Endothelial cell of umbilical vein (primary cell): ENCODE measurements around the gene CACNG4. TPM values are rescaled to one million over a fixed set of nuclear protein-coding genes. Genes with fewer than 3 reads are reported as not detected.

Source experiments
- BruUV-seq: library from RNA; stranded (reverse); fragments of 400-500 nt; replicated peaks from 2 replicates; lab custom pipeline; 2021; lab: Mats Ljungman, UMichigan
- CTCF ChIA-PET: fragments of 300-600, 350-600 bp; sonication (Branson Sonifier 250); formaldehyde crosslinking; loops from one replicate; lab custom pipeline; 2021; ENCODE audit warnings: antibody characterized with exemption, inconsistent platforms; lab: Charles Lee
- POLR2A ChIA-PET: fragments of 300-600, 350-600 bp; sonication (Branson Sonifier 250); formaldehyde crosslinking; loops from one replicate; lab custom pipeline; 2021; ENCODE audit warnings: antibody characterized with exemption, inconsistent platforms; lab: Charles Lee
- DNase-seq: peaks from one replicate; pipeline ENCODE4 v3.0.0-alpha.2; 2011; ENCODE audit warnings: low read depth, low spot score
- FAIRE-seq: peaks from 2 replicates; lab custom pipeline; 2011; peaks lifted over from hg19 to GRCh38; lab: Jason Lieb, UNC
- H2AFZ ChIP-seq: 2 replicates; pipeline ENCODE4 v1.6.0; 2012; ENCODE audit warnings: low read depth, low read length, control low read depth, inconsistent platforms
- H3K27ac ChIP-seq: 2 replicates; pipeline ENCODE4 v1.5.1; 2011; ENCODE audit warnings: low read depth, mild to moderate bottlenecking, control low read depth, low read length, moderate library complexity; ENCODE audit not compliant: insufficient read depth
- H3K27me3 ChIP-seq, 2 experiments: 2 replicates each; pipeline versions ENCODE4 v1.6.0 to v1.6.1; 2011; ENCODE audit warnings: low read length in 2 of 2, mixed read lengths in 1 of 2; ENCODE audit not compliant: control insufficient read depth in 2 of 2, insufficient read depth in 2 of 2
- H3K36me3 ChIP-seq, 2 experiments: 2 replicates in 1 of 2; 3 replicates in 1 of 2; pipeline ENCODE4 v1.5.1; 2011; ENCODE audit warnings: low read length in 2 of 2, mild to moderate bottlenecking in 1 of 2, moderate library complexity in 1 of 2; ENCODE audit not compliant: control insufficient read depth in 2 of 2, insufficient read depth in 2 of 2; ENCODE audit errors: extremely low read depth in 1 of 2
- H3K4me1 ChIP-seq: 3 replicates; pipeline ENCODE4 v1.5.1; 2011; ENCODE audit warnings: mild to moderate bottlenecking, low read length; ENCODE audit not compliant: control insufficient read depth, insufficient read depth; ENCODE audit errors: extremely low read depth
- H3K4me2 ChIP-seq: 2 replicates; pipeline ENCODE4 v1.6.1; 2011; ENCODE audit warnings: low read length, control low read depth, mixed read lengths; ENCODE audit not compliant: insufficient read depth
- H3K4me3 ChIP-seq, 3 experiments: fragments of 200-600 bp in 1 of 3; sonication (generic), shearing (Covaris generic) in 1 of 3; replicated peaks in 1 of 3; 2 replicates each; pipeline ENCODE4 v1.5.1; 2011 to 2016; ENCODE audit warnings: control low read depth in 3 of 3, low read length in 3 of 3, mild to moderate bottlenecking in 2 of 3, inconsistent platforms in 1 of 3, low read depth in 1 of 3, moderate library complexity in 1 of 3; ENCODE audit not compliant: insufficient read depth in 1 of 3
- H3K79me2 ChIP-seq: 2 replicates; pipeline ENCODE4 v1.6.0; 2012; ENCODE audit warnings: low read length, inconsistent platforms; ENCODE audit not compliant: control insufficient read depth, insufficient read depth
- H3K9ac ChIP-seq: replicated peaks from 2 replicates; pipeline ENCODE3; 2011; ENCODE audit warnings: low read length, control low read depth; ENCODE audit not compliant: insufficient read depth; ENCODE audit errors: extremely low read depth
- H3K9me1 ChIP-seq: replicated peaks from 3 replicates; pipeline ENCODE4 v1.6.0; 2011; ENCODE audit warnings: mild to moderate bottlenecking, low read length; ENCODE audit not compliant: control insufficient read depth, insufficient read depth; ENCODE audit errors: extremely low read depth
- H3K9me3 ChIP-seq: replicated peaks from 2 replicates; pipeline ENCODE4 v1.5.1; 2012; ENCODE audit warnings: low read length, inconsistent platforms; ENCODE audit not compliant: control insufficient read depth, insufficient read depth
- H4K20me1 ChIP-seq: replicated peaks from 2 replicates; pipeline ENCODE3; 2011; ENCODE audit warnings: mild to moderate bottlenecking, low read length; ENCODE audit not compliant: control insufficient read depth, insufficient read depth; ENCODE audit errors: extremely low read depth
- CTCF ChIP-seq, 2 donors: IDR thresholded peaks; 1 replicate in 1 of 2; 2 replicates in 1 of 2; pipeline ENCODE4 v1.5.1; 2011; ENCODE audit warnings: low read length in 2 of 2, mild to moderate bottlenecking in 2 of 2, moderate library complexity in 2 of 2, control low read depth in 1 of 2, inconsistent platforms in 1 of 2, low read depth in 1 of 2; ENCODE audit not compliant: insufficient read depth in 1 of 2; ENCODE audit errors: extremely low read depth in 1 of 2
- EZH2 ChIP-seq: IDR thresholded peaks from 2 replicates; pipeline ENCODE4 v1.6.1; 2012; ENCODE audit warnings: borderline replicate concordance, low read depth, mild to moderate bottlenecking, moderate library complexity, low read length, inconsistent platforms; ENCODE audit not compliant: severe bottlenecking
- FOS ChIP-seq: IDR thresholded peaks from 2 replicates; pipeline ENCODE4 v1.6.1; 2011; ENCODE audit warnings: mild to moderate bottlenecking, low read length, moderate library complexity, borderline replicate concordance; ENCODE audit not compliant: insufficient read depth
- GATA2 ChIP-seq: IDR thresholded peaks from 2 replicates; pipeline ENCODE4 v1.7.0; 2011; ENCODE audit warnings: low read depth, mild to moderate bottlenecking, moderate library complexity, mixed read lengths, low read length; ENCODE audit not compliant: insufficient read length, insufficient read depth
- JUN ChIP-seq: IDR thresholded peaks from 2 replicates; pipeline ENCODE4 v1.6.1; 2011; ENCODE audit warnings: borderline replicate concordance, low read depth; ENCODE audit not compliant: insufficient read length, insufficient read depth
- MAX ChIP-seq: IDR thresholded peaks from 2 replicates; pipeline ENCODE4 v1.6.1; 2011; ENCODE audit not compliant: insufficient read depth, insufficient read length
- MYC ChIP-seq: IDR thresholded peaks from one replicate; pipeline ENCODE4 v1.6.1; 2011; ENCODE audit warnings: mild to moderate bottlenecking, low read depth, low read length
- POLR2A ChIP-seq: IDR thresholded peaks from 2 replicates; pipeline ENCODE4 v1.6.1; 2012; ENCODE audit warnings: low read depth, mild to moderate bottlenecking, control low read depth, low read length
- POLR2AphosphoS5 ChIP-seq: IDR thresholded peaks from 2 replicates; pipeline ENCODE4 v1.6.1; 2012; ENCODE audit warnings: low read depth, mild to moderate bottlenecking, control low read depth, low read length, moderate library complexity; ENCODE audit not compliant: insufficient read depth
- dilution Hi-C: fragments of 300-500 bp; cut with MboI; formaldehyde crosslinking; loops from one replicate; pipeline ENCODE4 v1.15.0; 2019; ENCODE audit warnings: low sequenced_read_pairs; ENCODE audit not compliant: extremely low pct_ligation_motif_present
- intact Hi-C: fragments of 100-400 bp; cut with micrococcal nuclease; formaldehyde crosslinking; loops from one replicate; pipeline ENCODE4 v1.10.0; 2022
- polyA plus RNA-seq, 4 experiments: library from polyadenylated mRNA; depleted of rRNA in 3 of 4; stranded (reverse) in 3 of 4; unstranded in 1 of 4; fragments of >200 nt; gene quantifications; 2 replicates each; pipeline versions ENCODE4 v1.2.1 to v1.2.3, GENCODE V29; 2011 to 2012; ENCODE audit warnings: missing spikeins in 1 of 4
- total RNA-seq: library from RNA; stranded (reverse); gene quantifications from 2 replicates; pipeline ENCODE4 v1.2.3, GENCODE V29; 2021

CACNG4 gene
- total and polyA plus RNA-seq, 2 donors (not counting 3 experiments of a cell fraction or from before 2014, with no cell fraction given): not detected

- DNase-seq: no peak
- Histone ChIP-seq H3K4me1 (no peaks in the 10 kb centered on the region), H3K27ac (no peak overlapping the region), H2AFZ (no peak overlapping the region), H3K36me3 (peaks cover 0 to 4% of the 10 kb centered on the region in 2 experiments), H3K27me3 (no peaks in the 10 kb centered on the region), H4K20me1 (peaks cover 2% of the 10 kb centered on the region), H3K79me2 (no peaks in the 10 kb centered on the region), H3K4me2 (no peak overlapping the region), H3K4me3 (no peak overlapping the region), H3K9ac (no peak overlapping the region), H3K9me3 (no peaks in the 10 kb centered on the region), H3K9me1 (no peaks in the 10 kb centered on the region)
- no peak for FAIRE-seq
- POLR2A ChIA-PET: no interaction called here
- CTCF ChIA-PET: interaction anchor here (1.1 to 1.7 kb wide), 3 partner anchors 13 to 24 kb away, joined by 3 to 5 read pairs (median 5); no protein-coding TSS in a partner anchor
- BruUV-seq: no TSS peak
- dilution Hi-C loops: no loop called here
- no peak for TF ChIP-seq FOS
- TF ChIP-seq GATA2: no peak
- no peak for TF ChIP-seq POLR2A
- TF ChIP-seq MAX: no peak
- no peak for TF ChIP-seq POLR2AphosphoS5
- no peak for TF ChIP-seq CTCF (IDR thresholded peaks at IDR 0.05; ENCODE audit: extremely low read depth in 1 of 2, insufficient read depth in 1 of 2, low read depth in 1 of 2, low read length in 2 of 2)
- TF ChIP-seq JUN: no peak
- no peak for TF ChIP-seq MYC
- TF ChIP-seq EZH2: no peak
- intact Hi-C loops: no loop called here
These were observed 117.6 kb downstream of the CACNG4 start for GRCh38 chr17:67082107-67082506.

Other genes starting within 250 kb of the CACNG4 start
- gene CACNG5, start 129.6 kb upstream of the CACNG4 start, total RNA-seq: not detected in 2 replicates
- gene CACNG5, start 129.6 kb upstream of the CACNG4 start, polyA plus RNA-seq: not detected in 2 replicates
- gene CACNG1, start 79.8 kb downstream of the CACNG4 start, total RNA-seq: not detected in 2 replicates
- not detected in 2 replicates for gene CACNG1, start 79.8 kb downstream of the CACNG4 start, polyA plus RNA-seq